Measurements from ENCODE around the gene CST9. TPM values are rescaled to one million over a fixed set of nuclear protein-coding genes. Genes with fewer than 3 reads are reported as not detected.

The CST9 gene
- total RNA-seq, 1 experiment from 2014 or later, result not detected

DNA sequence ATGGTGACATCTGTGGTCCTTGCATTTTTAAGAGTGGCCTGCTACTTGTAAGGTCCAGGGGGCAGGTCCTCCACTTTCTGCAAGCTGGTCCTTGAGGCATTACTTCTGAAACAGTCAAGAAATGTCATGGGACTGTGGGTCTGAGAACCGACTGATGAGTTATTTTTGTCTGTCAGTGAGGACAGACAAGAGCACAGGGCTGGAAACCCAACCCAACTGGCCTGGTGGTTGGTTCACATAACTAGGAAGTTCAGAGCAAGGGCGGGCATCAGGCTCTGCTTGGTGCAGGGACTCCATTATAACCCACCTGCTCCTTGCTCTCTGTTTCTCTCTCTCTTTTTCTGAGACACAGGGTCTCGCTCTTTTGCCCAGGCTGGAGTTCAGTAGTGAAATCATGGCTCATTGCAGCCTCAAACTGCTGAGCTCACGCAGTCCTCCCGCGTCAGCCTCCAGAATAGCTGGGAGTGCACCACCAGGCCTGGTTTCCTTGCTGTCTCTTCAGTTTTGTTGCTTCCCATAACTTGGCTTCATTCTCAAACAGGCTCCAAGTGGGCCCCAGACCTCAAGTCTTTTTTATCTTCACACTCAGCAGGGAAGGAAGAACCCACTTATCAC is 22.8 kb upstream of the CST9 start:
- Histone ChIP-seq H4K91ac (ENCODE audit: insufficient read length, low read depth, low read length) (no peak overlapping the region), H3K27me3 (ENCODE audit: insufficient read depth, low read length) (no peaks in the 10 kb centered on the region), H2AK5ac (ENCODE audit: insufficient read length, low read length) (no peak overlapping the region), H4K8ac (replicated peaks; ENCODE audit: insufficient read length, low read depth, low read length) (no peak overlapping the region), H3T11ph (ENCODE audit: low read length) (no peak overlapping the region), H3K27ac (ENCODE audit: insufficient read length, low read depth, low read length) (no peak overlapping the region), H2BK12ac (ENCODE audit: insufficient read length, low read depth, low read length) (no peak overlapping the region), H3K4ac (ENCODE audit: low read depth, low read length) (no peak overlapping the region), H4K20me1 (ENCODE audit: control insufficient read depth, insufficient read depth, insufficient read length) (no peaks in the 10 kb centered on the region), H3K79me2 (ENCODE audit: insufficient read depth, low read length) (no peaks in the 10 kb centered on the region), H3K79me1 (ENCODE audit: insufficient read depth, low read depth, low read length, poor library complexity, severe bottlenecking) (no peaks in the 10 kb centered on the region), H3K9me3 (ENCODE audit: control insufficient read depth, low read depth, low read length) (no peaks in the 10 kb centered on the region), H2BK5ac (ENCODE audit: insufficient read length, low read length) (no peak overlapping the region), H3K23me2 (ENCODE audit: insufficient read length, low read depth, low read length, poor library complexity, severe bottlenecking) (no peaks in the 10 kb centered on the region), H3K4me2 (ENCODE audit: insufficient read depth, insufficient read length, low read length) (no peak overlapping the region), H3K14ac (ENCODE audit: insufficient read depth, low read length) (no peak overlapping the region), H3K9ac (ENCODE audit: extremely low read depth, insufficient read length, low read length) (no peak overlapping the region), H3K23ac (ENCODE audit: insufficient read length, low read depth, low read length) (no peak overlapping the region), H3K4me1 (ENCODE audit: insufficient read depth, low read length) (no peaks in the 10 kb centered on the region), H2BK20ac (ENCODE audit: low read depth, low read length, poor library complexity, severe bottlenecking) (no peak overlapping the region), H4K5ac (ENCODE audit: insufficient read length, low read depth, low read length) (no peak overlapping the region), H2AFZ (ENCODE audit: low read length) (no peak overlapping the region), H3K18ac (ENCODE audit: insufficient read length, low read depth, low read length) (no peak overlapping the region), H2BK120ac (ENCODE audit: low read depth, low read length, poor library complexity, severe bottlenecking) (no peak overlapping the region), H3K56ac (ENCODE audit: insufficient read length, low read depth, low read length) (no peak overlapping the region), H2BK15ac (ENCODE audit: low read depth, low read length) (no peak overlapping the region)
- Mint-ChIP-seq H3K27me3 (ENCODE audit: low read depth) (peaks cover 7% of the 10 kb centered on the region), H3K4me3 (no peak overlapping the region), H3K36me3 (ENCODE audit: insufficient read depth in 1 of 3, low read depth in 3 of 3) (peaks cover 0 to 5% (median 0%) of the 10 kb centered on the region in 3 experiments; a peak in 3 of 7 replicates), H3K4me1 (peaks cover 30 to 34% of the 10 kb centered on the region in 2 experiments), H3K27ac (no peak overlapping the region), H3K9me3 (peaks cover 0 to 3% of the 10 kb centered on the region in 2 experiments; a peak in 1 of 5 replicates)
- no peak for DNase-seq
- TF ChIP-seq, protein P1, sequence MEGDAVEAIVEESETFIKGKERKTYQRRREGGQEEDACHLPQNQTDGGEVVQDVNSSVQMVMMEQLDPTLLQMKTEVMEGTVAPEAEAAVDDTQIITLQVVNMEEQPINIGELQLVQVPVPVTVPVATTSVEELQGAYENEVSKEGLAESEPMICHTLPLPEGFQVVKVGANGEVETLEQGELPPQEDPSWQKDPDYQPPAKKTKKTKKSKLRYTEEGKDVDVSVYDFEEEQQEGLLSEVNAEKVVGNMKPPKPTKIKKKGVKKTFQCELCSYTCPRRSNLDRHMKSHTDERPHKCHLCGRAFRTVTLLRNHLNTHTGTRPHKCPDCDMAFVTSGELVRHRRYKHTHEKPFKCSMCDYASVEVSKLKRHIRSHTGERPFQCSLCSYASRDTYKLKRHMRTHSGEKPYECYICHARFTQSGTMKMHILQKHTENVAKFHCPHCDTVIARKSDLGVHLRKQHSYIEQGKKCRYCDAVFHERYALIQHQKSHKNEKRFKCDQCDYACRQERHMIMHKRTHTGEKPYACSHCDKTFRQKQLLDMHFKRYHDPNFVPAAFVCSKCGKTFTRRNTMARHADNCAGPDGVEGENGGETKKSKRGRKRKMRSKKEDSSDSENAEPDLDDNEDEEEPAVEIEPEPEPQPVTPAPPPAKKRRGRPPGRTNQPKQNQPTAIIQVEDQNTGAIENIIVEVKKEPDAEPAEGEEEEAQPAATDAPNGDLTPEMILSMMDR (conservative IDR thresholded peaks at IDR 0.05), result no peak
- no CpG with 5 or more reads among the region's 6 CpGs for WGBS (ENCODE audit: extremely low coverage, insufficient read length, low lambda C conversion rate)
